Spinal cord (tissue), 10 donors: ENCODE results near the gene MYL4. TPM values are rescaled to one million over a fixed set of nuclear protein-coding genes. Genes with fewer than 3 reads are reported as not detected.
"Not testable (repeated sequence)": the region's sequence is repeated elsewhere in the genome, so short reads cannot be mapped to it uniquely, and the experiment has no call there.

Experiments
- DNase-seq, 6 donors: peaks; one replicate each; pipeline versions ENCODE4 v3.0.0 to v3.0.0-alpha.2; 2013 to 2015; ENCODE audit warnings: low spot score in 6 of 6, low read depth in 4 of 6
- H3K27ac ChIP-seq: one replicate; pipeline ENCODE4 v1.5.1; 2013; ENCODE audit warnings: low read depth, low read length, control low read depth
- H3K27me3 ChIP-seq: one replicate; pipeline ENCODE4 v1.6.1; 2013; ENCODE audit warnings: low read length; ENCODE audit not compliant: control insufficient read depth, insufficient read depth
- H3K36me3 ChIP-seq: one replicate; pipeline ENCODE4 v1.6.1; 2013; ENCODE audit warnings: low read length; ENCODE audit not compliant: control insufficient read depth, insufficient read depth
- H3K4me1 ChIP-seq: one replicate; pipeline ENCODE4 v1.6.1; 2013; ENCODE audit warnings: low read length; ENCODE audit not compliant: control insufficient read depth, insufficient read depth
- H3K4me3 ChIP-seq: one replicate; pipeline ENCODE4 v1.5.1; 2013; ENCODE audit warnings: low read depth, low read length, control low read depth
- H3K9me3 ChIP-seq: one replicate; pipeline ENCODE4 v1.6.1; 2013; ENCODE audit warnings: low read length; ENCODE audit not compliant: control insufficient read depth, insufficient read depth
- WGBS: methylation state at CpG from one replicate; pipeline ENCODE4 v1.1.5; 2013; ENCODE audit warnings: missing lambda C conversion rate; ENCODE audit not compliant: insufficient coverage; 5-methylcytosine and 5-hydroxymethylcytosine counted together
- polyA plus RNA-seq, 2 donors: library from polyadenylated mRNA; unstranded; fragments of 120-200 nt; gene quantifications; one replicate each; pipeline ENCODE4 v1.2.1, GENCODE V29; 2013; ENCODE audit not compliant: insufficient read length in 2 of 2
- total RNA-seq, 2 donors: library from RNA; depleted of rRNA in 1 of 2; stranded (reverse); fragments of 120-200 nt in 1 of 2; fragments of >200 nt in 1 of 2; gene quantifications; one replicate each; pipeline versions ENCODE4 v1.2.3 to v1.2.4, GENCODE V29; 2013 to 2014
- donor health status: healthy.

MYL4 gene
- total and polyA plus RNA-seq, 4 donors = 1.5 to 12.5 (median 4.7) TPM

DNA sequence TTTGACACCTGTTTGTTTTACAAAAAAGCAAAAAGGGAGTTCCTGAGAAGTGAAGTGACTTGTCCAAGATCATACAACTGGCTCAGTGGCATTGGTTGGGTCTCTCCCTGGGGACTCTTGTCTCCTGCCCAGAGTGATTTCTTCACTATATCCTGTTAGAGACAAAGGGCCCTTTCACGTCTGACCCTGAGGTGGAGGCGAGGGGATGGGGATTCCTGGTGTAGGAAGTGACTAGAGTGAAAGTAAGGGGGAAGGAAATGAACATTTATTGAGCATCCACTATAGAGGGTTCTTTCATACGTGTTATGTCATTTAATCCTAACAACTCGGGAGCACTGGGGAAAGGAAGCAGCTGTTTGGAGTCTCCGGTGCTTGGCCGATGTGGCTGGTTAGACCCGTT is 53.4 kb downstream of the MYL4 start:
- H3K4me3 ChIP-seq = no peak overlapping the region
- 88% methylated on average over 5 of the region's 7 CpGs for WGBS
- DNase-seq = no peak
- H3K36me3 ChIP-seq = no peaks in the 10 kb centered on the region
- H3K9me3 ChIP-seq = no peaks in the 10 kb centered on the region
- H3K27me3 ChIP-seq = peaks cover 5% of the 10 kb centered on the region
- H3K27ac ChIP-seq = no peak overlapping the region
- no peaks in the 10 kb centered on the region for H3K4me1 ChIP-seq

DNA sequence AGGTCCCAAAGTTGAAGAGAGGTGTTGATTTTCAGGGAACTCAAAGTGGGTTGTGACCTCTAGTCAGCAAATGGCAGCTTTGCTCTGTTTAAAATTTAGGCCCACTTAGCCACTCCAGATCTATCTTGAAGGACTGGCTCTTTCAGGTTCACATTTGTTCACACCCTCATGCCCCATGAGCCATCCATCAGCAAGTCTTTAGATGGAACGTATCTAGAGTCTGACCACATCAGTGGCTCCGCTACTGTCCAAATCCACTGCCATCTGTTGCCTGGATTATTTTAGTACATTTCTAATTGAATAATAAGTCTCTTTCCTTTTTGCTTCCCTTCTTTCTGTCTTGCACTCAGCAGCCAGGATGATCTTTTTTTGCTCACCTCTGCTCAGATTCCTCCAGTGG is 55.0 kb downstream of the MYL4 start:
- Histone ChIP-seq H3K36me3 (no peaks in the 10 kb centered on the region), H3K27ac (no peak overlapping the region), H3K4me3 (no peak overlapping the region), H3K27me3 (no peaks in the 10 kb centered on the region), H3K9me3 (no peaks in the 10 kb centered on the region), H3K4me1 (no peaks in the 10 kb centered on the region)
- no peak for DNase-seq
- 100% methylated on average over 1 of the region's 2 CpGs for WGBS

DNA sequence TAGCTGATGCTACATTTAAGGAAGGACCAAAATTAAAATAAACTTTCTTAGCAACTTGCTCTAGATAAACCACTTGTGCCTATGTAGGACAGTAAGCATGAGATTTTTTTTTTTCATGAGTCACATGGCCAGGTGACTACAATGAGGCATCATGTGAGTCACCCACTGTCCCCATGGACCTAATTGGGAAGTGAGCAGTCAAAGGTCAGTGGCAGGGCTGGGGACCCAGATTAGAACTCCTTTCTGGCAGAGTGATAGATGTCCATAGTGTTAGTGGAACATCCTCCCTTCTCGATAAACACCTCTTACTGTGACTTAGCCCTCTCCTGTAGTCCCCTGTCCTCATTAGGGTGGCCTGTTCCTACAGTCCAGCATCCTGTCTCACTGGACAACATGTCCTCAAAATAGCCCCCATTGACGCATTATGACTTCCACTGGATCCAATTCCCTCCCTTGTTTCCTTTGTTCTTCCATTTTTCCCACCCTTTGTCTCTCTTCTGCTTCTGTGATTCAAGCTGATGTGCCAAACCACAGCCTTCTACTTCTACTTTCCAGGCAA is 56.9 kb downstream of the MYL4 start:
- H3K36me3 ChIP-seq = no peaks in the 10 kb centered on the region
- H3K4me1 ChIP-seq = no peaks in the 10 kb centered on the region
- no peaks in the 10 kb centered on the region for H3K9me3 ChIP-seq
- 86% methylated on average over 2 of the region's 2 CpGs for WGBS
- H3K27ac ChIP-seq = no peak overlapping the region
- H3K27me3 ChIP-seq = no peaks in the 10 kb centered on the region
- no peak for DNase-seq
- no peak overlapping the region for H3K4me3 ChIP-seq

DNA sequence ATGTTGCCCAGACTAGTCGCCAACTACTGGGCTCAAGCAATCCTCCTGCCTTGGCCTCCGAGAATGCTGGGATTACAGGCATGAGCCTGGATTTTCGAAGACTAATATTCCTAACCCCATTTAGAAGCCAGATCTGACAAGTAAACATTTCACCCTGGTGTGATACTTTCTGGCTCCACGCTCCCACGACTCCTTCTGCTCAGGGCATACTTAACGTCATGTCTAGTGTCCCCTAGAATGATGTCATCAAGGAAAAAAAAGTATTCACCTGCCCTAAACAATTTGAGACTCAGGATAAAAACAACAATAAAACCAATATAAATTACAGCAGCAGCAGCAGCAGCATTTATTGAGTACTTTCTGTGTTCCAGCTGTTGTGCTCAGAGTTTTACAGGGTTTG is 57.6 kb downstream of the MYL4 start:
- H3K4me1 ChIP-seq = no peaks in the 10 kb centered on the region
- H3K36me3 ChIP-seq = no peaks in the 10 kb centered on the region
- H3K4me3 ChIP-seq = no peak overlapping the region
- H3K27me3 ChIP-seq = no peaks in the 10 kb centered on the region
- WGBS = 66% methylated on average over 4 of the region's 6 CpGs
- no peak overlapping the region for H3K27ac ChIP-seq
- H3K9me3 ChIP-seq = no peaks in the 10 kb centered on the region
- DNase-seq = no peak

DNA sequence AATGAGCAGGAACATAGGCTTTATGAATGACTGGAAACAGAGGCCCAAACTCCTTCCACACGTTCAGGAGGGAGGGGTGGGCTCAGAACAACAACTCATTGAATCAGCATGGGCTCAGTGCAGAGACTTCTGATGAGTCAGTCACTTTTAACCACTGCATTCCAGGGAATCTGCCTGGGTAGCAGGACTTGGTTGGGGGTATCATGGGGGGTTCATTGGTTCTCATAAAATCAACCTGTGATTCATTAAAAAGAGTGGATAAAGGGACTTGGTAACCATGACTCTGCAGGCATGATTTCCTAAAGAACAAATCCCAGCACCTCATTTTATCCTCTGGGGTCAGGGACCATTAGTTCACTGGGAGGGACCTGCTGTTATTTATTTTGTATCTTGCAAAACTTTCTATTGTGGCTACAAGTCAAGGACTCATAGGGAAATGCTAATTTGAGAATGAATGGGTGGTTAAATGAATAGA is 58.2 kb downstream of the MYL4 start:
- no peaks in the 10 kb centered on the region for H3K4me1 ChIP-seq
- no peaks in the 10 kb centered on the region for H3K36me3 ChIP-seq
- no peak overlapping the region for H3K27ac ChIP-seq
- H3K27me3 ChIP-seq = no peaks in the 10 kb centered on the region
- no peak for DNase-seq
- no CpG with 5 or more reads among the region's 1 CpG for WGBS
- H3K4me3 ChIP-seq = no peak overlapping the region
- no peaks in the 10 kb centered on the region for H3K9me3 ChIP-seq

DNA sequence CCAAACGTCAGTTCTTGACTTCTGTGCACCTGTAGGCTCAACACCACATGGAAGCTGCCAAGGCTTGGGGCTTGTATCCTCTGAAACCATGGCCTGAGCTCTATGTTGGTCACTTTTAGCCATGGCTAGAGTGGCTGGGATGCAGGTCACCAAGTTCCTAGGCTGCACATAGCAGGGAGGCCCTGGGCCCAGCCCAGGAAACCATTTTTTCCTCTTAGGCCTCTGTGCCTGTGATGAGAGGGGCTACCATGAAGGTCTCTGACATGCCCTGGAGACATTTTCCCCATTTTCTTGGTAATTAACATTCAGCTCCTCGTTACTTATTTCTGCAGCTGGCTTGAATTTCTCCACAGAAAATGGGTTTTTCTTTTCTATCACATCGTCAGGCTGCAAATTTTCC is 59.8 kb downstream of the MYL4 start:
- not testable (repeated sequence) for H3K27ac ChIP-seq, H3K9me3 ChIP-seq, H3K27me3 ChIP-seq, H3K4me1 ChIP-seq, H3K4me3 ChIP-seq, DNase-seq, H3K36me3 ChIP-seq
- WGBS = 79% methylated on average over 3 of the region's 3 CpGs

DNA sequence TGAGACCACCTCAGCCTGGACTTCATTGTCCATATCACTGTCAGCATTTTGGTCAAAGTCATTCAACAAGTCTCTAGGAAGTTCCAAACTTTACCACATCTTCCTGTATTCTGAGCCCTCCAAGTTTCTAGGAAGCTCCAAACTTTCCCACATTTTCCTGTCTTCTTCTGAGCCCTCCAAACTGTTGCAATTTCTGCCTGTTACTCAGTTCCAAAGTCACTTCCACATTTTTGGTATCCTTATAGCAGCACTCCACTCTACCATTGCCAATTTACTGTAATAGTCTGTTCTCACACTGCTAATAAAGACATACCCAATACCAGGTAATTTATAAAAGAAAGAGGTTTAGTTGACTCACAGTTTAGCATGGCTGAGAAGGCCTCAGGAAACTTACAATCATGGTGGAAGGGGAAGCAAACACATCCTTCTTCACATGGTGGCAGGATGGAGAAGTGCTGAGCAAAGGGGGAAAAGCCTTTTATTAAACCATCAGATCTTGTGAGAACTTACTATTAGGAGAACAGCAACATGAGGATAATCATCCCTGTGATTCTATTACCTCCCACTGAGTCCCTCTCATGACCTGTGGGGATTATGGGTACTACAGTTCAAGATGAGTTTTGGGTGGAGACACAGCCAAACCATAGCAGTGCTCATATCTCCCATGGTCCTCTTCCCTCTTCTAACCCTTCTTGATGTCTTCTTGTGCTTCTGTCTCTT is 60.6 kb downstream of the MYL4 start:
- H3K27ac ChIP-seq, H3K9me3 ChIP-seq, H3K36me3 ChIP-seq, DNase-seq, H3K4me3 ChIP-seq, H3K27me3 ChIP-seq, H3K4me1 ChIP-seq: not testable (repeated sequence)

DNA sequence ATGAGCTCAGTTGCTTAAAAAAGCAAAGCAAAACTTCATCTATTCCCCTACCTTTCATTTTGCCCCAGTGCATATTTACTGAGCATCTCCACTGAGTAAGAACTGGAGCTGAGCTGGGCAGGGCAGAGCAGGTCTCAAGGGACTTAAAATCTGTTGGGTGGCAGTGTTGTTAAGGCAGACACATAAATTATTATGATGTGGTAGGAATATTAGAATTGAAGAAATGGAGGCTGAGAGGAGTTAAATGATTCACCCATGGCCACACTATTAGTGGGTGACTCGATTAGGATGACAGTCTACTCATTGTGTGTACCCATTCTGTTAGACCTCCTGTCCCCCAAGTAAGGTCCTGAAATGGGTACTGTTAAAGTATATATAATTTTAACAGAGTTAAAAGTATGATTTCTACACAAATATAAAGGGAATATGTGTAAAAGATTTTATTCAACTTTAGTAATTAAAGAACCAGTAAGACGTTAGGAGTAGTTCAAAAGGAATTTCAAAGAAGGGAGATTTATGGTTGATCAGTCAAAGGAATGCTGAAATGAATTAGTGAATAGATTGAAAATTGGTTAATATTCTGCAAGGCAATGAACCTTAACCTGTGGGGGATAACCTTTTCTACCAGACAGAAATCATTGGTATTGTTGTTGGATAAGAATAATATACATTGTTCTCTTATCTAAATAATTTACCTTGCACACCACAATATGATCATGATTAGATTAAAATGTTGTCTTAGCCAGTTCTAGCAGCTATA is 62.0 kb downstream of the MYL4 start:
- DNase-seq = no peak
- Histone ChIP-seq H3K36me3 (no peaks in the 10 kb centered on the region), H3K4me1 (peaks cover 11% of the 10 kb centered on the region), H3K27ac (no peak overlapping the region), H3K9me3 (no peaks in the 10 kb centered on the region), H3K4me3 (no peak overlapping the region), H3K27me3 (no peaks in the 10 kb centered on the region)
- no CpG with 5 or more reads among the region's 2 CpGs for WGBS

DNA sequence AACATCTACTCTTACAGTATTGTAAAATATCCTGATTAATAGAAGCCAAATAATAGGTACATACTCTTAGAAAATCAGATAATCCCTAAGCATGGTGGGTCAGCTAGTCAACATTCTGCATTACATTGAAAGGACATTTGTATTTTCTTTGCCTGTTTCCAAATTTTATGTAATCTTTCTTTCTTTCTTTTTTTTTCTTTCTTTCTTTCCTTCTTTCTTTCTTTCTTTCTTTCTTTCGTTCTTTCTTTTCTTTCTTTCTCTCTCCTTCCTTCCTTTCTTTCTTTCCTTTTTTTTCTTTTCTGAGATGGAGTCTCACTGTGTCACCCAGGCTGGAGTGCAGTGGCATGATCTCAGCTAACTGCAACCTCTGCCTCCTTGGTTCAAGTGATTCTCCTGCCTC is 63.3 kb downstream of the MYL4 start:
- peaks cover 20% of the 10 kb centered on the region for H3K4me1 ChIP-seq
- WGBS = 100% methylated on average over 1 of the region's 1 CpG
- no peaks in the 10 kb centered on the region for H3K9me3 ChIP-seq

DNA sequence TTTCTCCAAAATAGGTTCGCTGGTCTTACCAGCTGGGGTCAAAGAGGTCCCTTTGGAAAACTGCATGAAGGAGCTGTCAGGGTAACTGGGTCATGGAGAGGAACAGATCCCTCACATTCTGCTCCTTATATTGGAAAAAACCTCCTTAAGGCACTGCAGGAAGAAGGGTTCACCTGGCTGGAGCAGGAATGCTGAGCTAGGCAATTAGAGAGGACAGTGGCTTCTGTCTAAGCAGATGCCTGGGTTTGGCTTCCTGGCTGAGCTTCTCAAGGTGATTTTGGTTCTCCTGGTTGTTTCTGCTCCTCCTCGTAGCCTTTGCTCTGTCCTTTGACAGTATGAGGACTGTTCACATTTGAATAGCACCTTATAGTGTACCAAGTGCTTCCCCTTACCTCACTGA is 64.1 kb downstream of the MYL4 start:
- DNase-seq = no peak
- H3K36me3 ChIP-seq = no peaks in the 10 kb centered on the region
- H3K4me1 ChIP-seq = peaks cover 20% of the 10 kb centered on the region
- H3K4me3 ChIP-seq = no peak overlapping the region
- H3K27ac ChIP-seq = no peak overlapping the region
- H3K27me3 ChIP-seq = no peaks in the 10 kb centered on the region
- no peaks in the 10 kb centered on the region for H3K9me3 ChIP-seq
- WGBS = 100% methylated on average over 1 of the region's 2 CpGs

More for the DNA sequence above, 63.3 kb downstream of the MYL4 start:
- DNase-seq = no peak
- Histone ChIP-seq H3K4me3 (no peak overlapping the region), H3K27me3 (no peaks in the 10 kb centered on the region), H3K36me3 (no peaks in the 10 kb centered on the region), H3K27ac (no peak overlapping the region)
